SK-N-SH (cell line): ENCODE data around the gene ZNF576. TPM values are rescaled to one million over a fixed set of nuclear protein-coding genes. Genes with fewer than 3 reads are reported as not detected.

ENCODE experiments used
- CTCF ChIA-PET: fragments of 300-600, 350-600 bp; formaldehyde crosslinking; extraction: SDS; loops from one replicate; lab custom pipeline; 2021; lab: Yijun Ruan, JAX
- POLR2A ChIA-PET: fragments of 350-600 bp; sonication (Branson Sonifier 250); formaldehyde crosslinking; extraction: SDS; loops from one replicate; lab custom pipeline; 2020; ENCODE audit warnings: antibody characterized with exemption, inconsistent platforms; lab: Yijun Ruan, JAX
- DNase-seq: peaks from one replicate; pipeline ENCODE4 v3.0.0; 2012
- H2AFZ ChIP-seq: fragments of 200-600 bp; sonication (generic); 2 replicates; pipeline ENCODE4 v1.8.1; 2016; ENCODE audit warnings: antibody characterized with exemption, mild to moderate bottlenecking, low read depth
- H3F3A ChIP-seq: fragments of 200-600 bp; sonication (generic); replicated peaks from 2 replicates; pipeline ENCODE3; 2016; ENCODE audit warnings: antibody characterized with exemption, mild to moderate bottlenecking; ENCODE audit not compliant: insufficient read depth
- H3K27ac ChIP-seq, 2 experiments: fragments of 200-500 bp in 1 of 2; fragments of 200-600 bp in 1 of 2; sonication (Bioruptor generic) in 1 of 2; sonication (generic), shearing (Covaris generic) in 1 of 2; 2 replicates each; pipeline versions ENCODE4 v1.5.1 to v1.6.1; 2014 to 2016; ENCODE audit warnings: low read depth in 2 of 2, inconsistent platforms in 1 of 2, low read length in 1 of 2, mild to moderate bottlenecking in 1 of 2, mixed read lengths in 1 of 2
- H3K27me3 ChIP-seq: fragments of 200-600 bp; sonication (generic), shearing (Covaris generic); 2 replicates; pipeline ENCODE4 v1.6.1; 2016; ENCODE audit warnings: mixed run types; ENCODE audit not compliant: insufficient read depth
- H3K36me3 ChIP-seq, 2 experiments: fragments of 200-500 bp in 1 of 2; fragments of 200-600 bp in 1 of 2; sonication (Bioruptor generic) in 1 of 2; sonication (generic) in 1 of 2; replicated peaks in 1 of 2; 2 replicates each; pipeline versions ENCODE3 to v1.5.1; 2014 to 2016; ENCODE audit warnings: low read length in 1 of 2, mild to moderate bottlenecking in 1 of 2; ENCODE audit not compliant: insufficient read depth in 2 of 2, control insufficient read depth in 1 of 2
- H3K4me1 ChIP-seq, 2 experiments: fragments of 200-500 bp in 1 of 2; fragments of 200-600 bp in 1 of 2; sonication (Bioruptor generic) in 1 of 2; sonication (generic), shearing (Covaris generic) in 1 of 2; 2 replicates each; pipeline versions ENCODE4 v1.5.1 to v1.6.1; 2014 to 2016; ENCODE audit warnings: low read depth in 1 of 2, low read length in 1 of 2, mixed run types in 1 of 2; ENCODE audit not compliant: insufficient read depth in 2 of 2, control insufficient read depth in 1 of 2
- H3K4me2 ChIP-seq: fragments of 200-600 bp; sonication (generic), shearing (Covaris generic); 2 replicates; pipeline ENCODE4 v1.6.1; 2017; ENCODE audit warnings: mixed run types
- H3K4me3 ChIP-seq, 2 experiments: fragments of 200-500 bp in 1 of 2; fragments of 200-600 bp in 1 of 2; sonication (Bioruptor generic) in 1 of 2; sonication (generic), shearing (Covaris generic) in 1 of 2; 2 replicates each; pipeline versions ENCODE4 v1.5.1 to v1.8.1; 2014 to 2016; ENCODE audit warnings: low read depth in 2 of 2, inconsistent platforms in 1 of 2, low read length in 1 of 2, mild to moderate bottlenecking in 1 of 2, mixed read lengths in 1 of 2, moderate library complexity in 1 of 2
- H3K79me2 ChIP-seq: fragments of 200-600 bp; sonication (generic); 2 replicates; pipeline ENCODE4 v1.8.1; 2017; ENCODE audit warnings: mild to moderate bottlenecking; ENCODE audit not compliant: insufficient read depth
- H3K9ac ChIP-seq: fragments of 200-600 bp; sonication (generic); 2 replicates; pipeline ENCODE4 v1.6.1; 2017; ENCODE audit warnings: mixed run types
- H3K9me2 ChIP-seq: fragments of 200-600 bp; sonication (generic); 2 replicates; pipeline ENCODE4 v1.6.1; 2017; ENCODE audit warnings: mixed run types
- H3K9me3 ChIP-seq: fragments of 200-600 bp; sonication (generic); 2 replicates; pipeline ENCODE4 v1.6.1; 2017; ENCODE audit warnings: mixed run types, mild to moderate bottlenecking, moderate library complexity
- H4K20me1 ChIP-seq: fragments of 200-600 bp; sonication (generic); 2 replicates; pipeline ENCODE4 v1.6.1; 2017; ENCODE audit warnings: mild to moderate bottlenecking, mixed run types; ENCODE audit not compliant: insufficient read depth
- CHD2 ChIP-seq: fragments of 150-350 bp; IDR thresholded peaks from 2 replicates; pipeline ENCODE4 v1.6.1; 2018; ENCODE audit warnings: low read length; ENCODE audit not compliant: partially characterized antibody
- CTCF ChIP-seq: fragments of 200-600 bp; sonication (generic); IDR thresholded peaks from 2 replicates; pipeline ENCODE4 v1.6.1; 2017; ENCODE audit warnings: antibody characterized with exemption, mild to moderate bottlenecking, moderate library complexity
- ELF1 ChIP-seq: IDR thresholded peaks from 2 replicates; pipeline ENCODE4 v1.4.0; 2012
- EP300 ChIP-seq, 2 experiments: IDR thresholded peaks; 2 replicates each; pipeline versions ENCODE4 v1.4.0 to v1.6.1; 2012; ENCODE audit warnings: borderline replicate concordance in 1 of 2, low read depth in 1 of 2, low read length in 1 of 2
- FOSL2 ChIP-seq: IDR thresholded peaks from 2 replicates; pipeline ENCODE4 v1.4.0; 2012; ENCODE audit warnings: low read depth, mild to moderate bottlenecking, moderate library complexity, borderline replicate concordance
- FOXJ3 ChIP-seq: sonication (generic); formaldehyde crosslinking; IDR thresholded peaks from 2 replicates; pipeline ENCODE4 v1.5.1; 2020; ENCODE audit warnings: mild to moderate bottlenecking, missing genetic modification reagents
- FOXM1 ChIP-seq: IDR thresholded peaks from 2 replicates; pipeline ENCODE4 v1.4.0; 2012; ENCODE audit warnings: low read depth, mild to moderate bottlenecking
- JUND ChIP-seq: IDR thresholded peaks from 2 replicates; pipeline ENCODE4 v1.4.0; 2012
- MEF2A ChIP-seq: IDR thresholded peaks from 2 replicates; pipeline ENCODE4 v1.4.0; 2012; ENCODE audit warnings: low read depth, borderline replicate concordance
- MXI1 ChIP-seq: IDR thresholded peaks from 2 replicates; pipeline ENCODE4 v1.6.1; 2012; ENCODE audit warnings: mild to moderate bottlenecking, low read depth, low read length, improper control_type of control experiment
- NFIC ChIP-seq: IDR thresholded peaks from 2 replicates; pipeline ENCODE4 v1.4.0; 2012; ENCODE audit warnings: borderline replicate concordance
- NRF1 ChIP-seq: IDR thresholded peaks from 2 replicates; pipeline ENCODE4 v1.6.1; 2012; ENCODE audit warnings: low read depth, mild to moderate bottlenecking, low read length
- PBX3 ChIP-seq: IDR thresholded peaks from 2 replicates; pipeline ENCODE4; 2012
- RFX5 ChIP-seq: IDR thresholded peaks from 2 replicates; pipeline ENCODE4 v1.6.1; 2012; ENCODE audit warnings: mild to moderate bottlenecking, improper control_type of control experiment, low read length
- RXRA ChIP-seq: IDR thresholded peaks from 2 replicates; pipeline ENCODE4 v1.4.0; 2012; ENCODE audit warnings: low read depth, mild to moderate bottlenecking, borderline replicate concordance
- SIN3A ChIP-seq: IDR thresholded peaks from 2 replicates; pipeline ENCODE4 v1.6.1; 2012; ENCODE audit warnings: low read depth, mild to moderate bottlenecking, low read length, moderate library complexity, borderline replicate concordance
- SMC3 ChIP-seq: IDR thresholded peaks from 2 replicates; pipeline ENCODE4 v1.6.1; 2012; ENCODE audit warnings: low read depth, low read length, improper control_type of control experiment
- YY1 ChIP-seq: IDR thresholded peaks from 2 replicates; pipeline ENCODE4 v1.4.0; 2012; ENCODE audit warnings: low read depth, mild to moderate bottlenecking
- ZBTB33 ChIP-seq: IDR thresholded peaks from 2 replicates; pipeline ENCODE4 v1.4.0; 2012; ENCODE audit warnings: low read depth, borderline replicate concordance
- WGBS: methylation state at CpG from one replicate; pipeline ENCODE4 v1.1.6; 2017; ENCODE audit warnings: low lambda C conversion rate; 5-methylcytosine and 5-hydroxymethylcytosine counted together
- polyA plus RNA-seq, 3 experiments: library from polyadenylated mRNA; depleted of rRNA; stranded (reverse); fragments of >200 nt; gene quantifications; 2 replicates each; pipeline ENCODE4 v1.2.3, GENCODE V29; 2012
- TF ChIP-seq, protein P1 (sequence below): fragments of 150-350 bp; IDR thresholded peaks from 2 replicates; pipeline ENCODE4 v1.6.1; 2016; ENCODE audit warnings: mild to moderate bottlenecking, low read depth, low read length

ZNF576 gene
- polyA plus RNA-seq, 1 of the 3 experiments (the other 2 are of a cell fraction), result 12.8 TPM

- 78% methylated on average over 8 of the region's 14 CpGs for WGBS
- no peak overlapping the region for H3K27ac ChIP-seq
- CTCF ChIA-PET, result no interaction called here
- POLR2A ChIA-PET, result no interaction called here
- peaks cover 0 to 14% of the 10 kb centered on the region in 2 experiments; a peak in 1 of 4 replicates for H3K4me1 ChIP-seq
- H3K27me3 ChIP-seq, result no peaks in the 10 kb centered on the region; the same call in 1 of the 2 replicates
- H3K9me2 ChIP-seq, result no peaks in the 10 kb centered on the region
- H4K20me1 ChIP-seq, result no peaks in the 10 kb centered on the region
- TF ChIP-seq SIN3A, result no peak
- no peak for TF ChIP-seq SMC3
- no peak for TF ChIP-seq NRF1
- no peak for TF ChIP-seq JUND
- TF ChIP-seq, protein P1, sequence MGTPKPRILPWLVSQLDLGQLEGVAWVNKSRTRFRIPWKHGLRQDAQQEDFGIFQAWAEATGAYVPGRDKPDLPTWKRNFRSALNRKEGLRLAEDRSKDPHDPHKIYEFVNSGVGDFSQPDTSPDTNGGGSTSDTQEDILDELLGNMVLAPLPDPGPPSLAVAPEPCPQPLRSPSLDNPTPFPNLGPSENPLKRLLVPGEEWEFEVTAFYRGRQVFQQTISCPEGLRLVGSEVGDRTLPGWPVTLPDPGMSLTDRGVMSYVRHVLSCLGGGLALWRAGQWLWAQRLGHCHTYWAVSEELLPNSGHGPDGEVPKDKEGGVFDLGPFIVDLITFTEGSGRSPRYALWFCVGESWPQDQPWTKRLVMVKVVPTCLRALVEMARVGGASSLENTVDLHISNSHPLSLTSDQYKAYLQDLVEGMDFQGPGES, result no peak
- no peak for TF ChIP-seq MXI1
- no peak for TF ChIP-seq PBX3
- TF ChIP-seq NFIC, result no peak
- no peak for TF ChIP-seq FOXJ3 (CRISPR knock-in tag)
- TF ChIP-seq ELF1, result no peak
- TF ChIP-seq CHD2, result no peak
- no peak for TF ChIP-seq EP300 (IDR thresholded peaks at IDR 0.05; ENCODE audit: borderline replicate concordance in 1 of 2, low read depth in 1 of 2, low read length in 1 of 2)
- TF ChIP-seq RXRA, result no peak
- no peak for TF ChIP-seq YY1
- no peak for TF ChIP-seq FOXM1
- no peak for TF ChIP-seq ZBTB33
- no peak for TF ChIP-seq FOSL2
- TF ChIP-seq CTCF, result no peak
- TF ChIP-seq RFX5, result no peak
- no peak for TF ChIP-seq MEF2A
- no peaks in the 10 kb centered on the region for H3K9me3 ChIP-seq
- no peaks in the 10 kb centered on the region for H3K79me2 ChIP-seq
- H2AFZ ChIP-seq, result no peak overlapping the region
- no peak for DNase-seq
- H3K4me3 ChIP-seq, result no peak overlapping the region
- H3K36me3 ChIP-seq, result no peaks in the 10 kb centered on the region
- no peak overlapping the region for H3K4me2 ChIP-seq
- H3K9ac ChIP-seq, result no peak overlapping the region
- peaks cover 4% of the 10 kb centered on the region for H3F3A ChIP-seq
Measured at GRCh38 chr19:43636121-43636683, 39.8 kb downstream of the ZNF576 start.
